ENCODE results near the gene CTIF.

Gene CTIF

DNA sequence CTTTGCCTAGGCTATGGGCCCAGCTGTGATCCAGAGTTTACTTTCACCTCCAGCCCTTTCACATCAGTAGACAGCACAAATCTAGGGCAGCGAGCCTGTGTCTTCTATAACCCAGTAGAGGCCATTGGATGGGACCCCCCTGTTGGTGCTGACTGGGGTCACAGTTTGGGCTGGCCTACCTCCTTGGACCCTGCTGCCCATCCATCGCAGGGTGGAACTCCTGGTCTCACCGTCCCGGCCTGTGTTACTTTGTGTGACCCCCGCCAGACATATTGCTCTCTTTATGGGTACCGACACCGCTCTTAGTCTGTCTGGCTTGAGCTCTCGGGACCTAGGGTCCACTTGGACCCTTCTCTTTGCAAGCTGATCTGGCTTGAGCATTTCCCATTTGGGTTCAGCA, 157.4 kb downstream of the CTIF start:
- H3K27ac ChIP-seq (ENCODE audit: low read length) = no peak overlapping the region
- no peaks in the 10 kb centered on the region for H3K36me3 ChIP-seq (replicated peaks; ENCODE audit: low read depth, low read length)
- H3K9me3 ChIP-seq (ENCODE audit: insufficient read depth, low read length) = no peaks in the 10 kb centered on the region
- no peak overlapping the region for H3K4me3 ChIP-seq (ENCODE audit: low read length)
- no peak overlapping the region for H2AFZ ChIP-seq (ENCODE audit: low read depth, low read length)
- peaks cover 24% of the 10 kb centered on the region for H3K4me1 ChIP-seq (ENCODE audit: low read length)
- H3K9ac ChIP-seq (ENCODE audit: low read length) = no peak overlapping the region
- TF ChIP-seq EZH2phosphoT487 (IDR thresholded peaks at IDR 0.05; ENCODE audit: low read depth) = no peak
- TF ChIP-seq, protein P1, sequence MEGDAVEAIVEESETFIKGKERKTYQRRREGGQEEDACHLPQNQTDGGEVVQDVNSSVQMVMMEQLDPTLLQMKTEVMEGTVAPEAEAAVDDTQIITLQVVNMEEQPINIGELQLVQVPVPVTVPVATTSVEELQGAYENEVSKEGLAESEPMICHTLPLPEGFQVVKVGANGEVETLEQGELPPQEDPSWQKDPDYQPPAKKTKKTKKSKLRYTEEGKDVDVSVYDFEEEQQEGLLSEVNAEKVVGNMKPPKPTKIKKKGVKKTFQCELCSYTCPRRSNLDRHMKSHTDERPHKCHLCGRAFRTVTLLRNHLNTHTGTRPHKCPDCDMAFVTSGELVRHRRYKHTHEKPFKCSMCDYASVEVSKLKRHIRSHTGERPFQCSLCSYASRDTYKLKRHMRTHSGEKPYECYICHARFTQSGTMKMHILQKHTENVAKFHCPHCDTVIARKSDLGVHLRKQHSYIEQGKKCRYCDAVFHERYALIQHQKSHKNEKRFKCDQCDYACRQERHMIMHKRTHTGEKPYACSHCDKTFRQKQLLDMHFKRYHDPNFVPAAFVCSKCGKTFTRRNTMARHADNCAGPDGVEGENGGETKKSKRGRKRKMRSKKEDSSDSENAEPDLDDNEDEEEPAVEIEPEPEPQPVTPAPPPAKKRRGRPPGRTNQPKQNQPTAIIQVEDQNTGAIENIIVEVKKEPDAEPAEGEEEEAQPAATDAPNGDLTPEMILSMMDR (IDR thresholded peaks at IDR 0.05; ENCODE audit: low read depth, low read length) = no peak
- H3K4me2 ChIP-seq (ENCODE audit: low read length) = no peak overlapping the region
- peaks cover 34% of the 10 kb centered on the region for H4K20me1 ChIP-seq (ENCODE audit: insufficient read depth, low read length)
- H3K79me2 ChIP-seq (ENCODE audit: low read length) = no peaks in the 10 kb centered on the region
- no peaks in the 10 kb centered on the region for H3K27me3 ChIP-seq (ENCODE audit: low read depth, low read length)

DNA sequence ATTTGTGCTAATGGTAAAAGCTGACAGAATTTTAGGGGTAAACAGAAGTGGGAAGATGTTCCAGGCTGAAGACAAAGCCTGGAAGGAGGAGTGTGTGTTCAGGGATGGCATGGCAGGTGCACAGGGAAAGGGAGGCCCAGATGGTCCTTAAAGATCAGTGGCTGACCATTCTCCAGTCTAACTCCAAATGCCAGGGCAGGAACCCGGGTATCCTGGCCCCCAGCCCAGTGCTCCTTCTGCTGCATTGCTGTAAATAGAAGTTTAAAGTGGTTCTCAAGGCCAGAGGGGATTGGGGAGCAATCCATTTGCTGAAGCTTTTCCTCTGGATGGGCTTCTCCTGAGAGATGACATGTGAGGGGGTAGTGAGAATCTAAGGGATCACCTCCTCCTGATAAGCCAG, 158.6 kb downstream of the CTIF start:
- Histone ChIP-seq H4K20me1 (ENCODE audit: insufficient read depth, low read length) (peaks cover 33% of the 10 kb centered on the region), H3K27ac (ENCODE audit: low read length) (no peak overlapping the region), H3K4me2 (ENCODE audit: low read length) (no peak overlapping the region), H3K79me2 (ENCODE audit: low read length) (no peaks in the 10 kb centered on the region), H3K4me3 (ENCODE audit: low read length) (no peak overlapping the region), H3K36me3 (replicated peaks; ENCODE audit: low read depth, low read length) (no peaks in the 10 kb centered on the region), H3K9ac (ENCODE audit: low read length) (no peak overlapping the region), H2AFZ (ENCODE audit: low read depth, low read length) (no peak overlapping the region), H3K9me3 (ENCODE audit: insufficient read depth, low read length) (no peaks in the 10 kb centered on the region), H3K27me3 (ENCODE audit: low read depth, low read length) (no peaks in the 10 kb centered on the region), H3K4me1 (ENCODE audit: low read length) (peaks cover 24% of the 10 kb centered on the region)
- TF ChIP-seq, protein P1 (IDR thresholded peaks at IDR 0.05; ENCODE audit: low read depth, low read length) = no peak
- no peak for TF ChIP-seq EZH2phosphoT487 (IDR thresholded peaks at IDR 0.05; ENCODE audit: low read depth)

DNA sequence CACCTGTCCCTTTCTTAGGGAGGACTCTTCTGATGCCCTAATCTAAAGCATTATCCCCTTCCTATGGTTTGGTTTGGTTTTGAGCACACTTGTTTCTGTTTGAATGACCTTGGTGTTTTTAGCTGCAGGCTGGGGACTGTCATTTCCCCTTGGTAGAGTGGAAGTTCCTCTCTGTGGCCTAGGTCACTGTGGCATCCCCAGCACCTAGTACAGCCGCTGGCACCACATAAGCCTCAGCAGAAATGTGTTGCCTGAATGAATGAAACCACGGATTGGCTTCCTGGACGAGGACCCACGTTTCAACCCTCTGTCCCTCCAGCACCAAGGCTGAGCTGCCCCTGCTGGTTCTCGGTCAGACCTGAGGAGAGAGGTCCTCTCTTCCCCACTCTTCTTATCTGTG, 159.9 kb downstream of the CTIF start:
- Histone ChIP-seq H3K4me2 (ENCODE audit: low read length) (peak overlapping the region; percentile 27), H4K20me1 (ENCODE audit: insufficient read depth, low read length) (peaks cover 39% of the 10 kb centered on the region), H3K36me3 (replicated peaks; ENCODE audit: low read depth, low read length) (no peaks in the 10 kb centered on the region), H3K9me3 (ENCODE audit: insufficient read depth, low read length) (no peaks in the 10 kb centered on the region), H3K79me2 (ENCODE audit: low read length) (no peaks in the 10 kb centered on the region), H3K4me3 (ENCODE audit: low read length) (no peak overlapping the region), H3K9ac (ENCODE audit: low read length) (no peak overlapping the region), H2AFZ (ENCODE audit: low read depth, low read length) (no peak overlapping the region), H3K27ac (ENCODE audit: low read length) (no peak overlapping the region), H3K4me1 (ENCODE audit: low read length) (peaks cover 24% of the 10 kb centered on the region), H3K27me3 (ENCODE audit: low read depth, low read length) (no peaks in the 10 kb centered on the region)
- TF ChIP-seq, protein P1 (IDR thresholded peaks at IDR 0.05; ENCODE audit: low read depth, low read length) = no peak
- TF ChIP-seq EZH2phosphoT487 (IDR thresholded peaks at IDR 0.05; ENCODE audit: low read depth) = no peak

DNA sequence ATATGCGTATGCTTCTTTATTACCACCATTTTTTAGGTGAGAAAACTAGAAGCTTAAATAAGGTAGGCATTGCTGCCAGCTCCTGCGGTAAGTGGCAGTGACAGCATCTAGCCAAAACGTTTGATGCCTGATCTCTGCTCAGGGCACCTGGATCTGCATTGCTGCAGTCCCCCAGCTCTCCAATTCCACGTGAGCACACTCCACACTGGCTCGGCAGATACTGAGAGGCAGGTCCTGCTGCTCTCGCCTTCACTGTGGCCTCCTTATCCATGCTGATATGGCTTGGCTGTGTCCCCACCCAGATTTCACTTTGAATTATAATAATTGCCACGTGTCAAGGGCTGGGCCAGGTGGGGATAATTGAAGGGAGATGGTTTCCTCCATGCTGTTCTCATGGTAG, 160.9 kb downstream of the CTIF start:
- H4K20me1 ChIP-seq (ENCODE audit: insufficient read depth, low read length) = peaks cover 39% of the 10 kb centered on the region
- no peak overlapping the region for H3K9ac ChIP-seq (ENCODE audit: low read length)
- H3K4me3 ChIP-seq (ENCODE audit: low read length) = no peak overlapping the region
- no peak overlapping the region for H2AFZ ChIP-seq (ENCODE audit: low read depth, low read length)
- no peaks in the 10 kb centered on the region for H3K9me3 ChIP-seq (ENCODE audit: insufficient read depth, low read length)
- H3K79me2 ChIP-seq (ENCODE audit: low read length) = no peaks in the 10 kb centered on the region
- H3K36me3 ChIP-seq (replicated peaks; ENCODE audit: low read depth, low read length) = no peaks in the 10 kb centered on the region
- H3K4me2 ChIP-seq (ENCODE audit: low read length) = no peak overlapping the region
- no peaks in the 10 kb centered on the region for H3K27me3 ChIP-seq (ENCODE audit: low read depth, low read length)
- no peak overlapping the region for H3K27ac ChIP-seq (ENCODE audit: low read length)
- TF ChIP-seq, protein P1 (IDR thresholded peaks at IDR 0.05; ENCODE audit: low read depth, low read length) = no peak
- TF ChIP-seq EZH2phosphoT487 (IDR thresholded peaks at IDR 0.05; ENCODE audit: low read depth) = no peak
- H3K4me1 ChIP-seq (ENCODE audit: low read length) = peaks cover 24% of the 10 kb centered on the region
